AG09319 (cell line): Measurements from ENCODE around the gene MRPL57.

Source experiments
- DNase-seq: peaks from one replicate; pipeline ENCODE4 v3.0.0-alpha.2; 2010; ENCODE audit warnings: low read depth; ENCODE audit errors: extremely low read depth
- CTCF ChIP-seq: IDR thresholded peaks from 2 replicates; pipeline ENCODE4 v1.5.1; 2011; ENCODE audit warnings: low read depth, mild to moderate bottlenecking, inconsistent platforms, low read length, moderate library complexity

MRPL57 gene

GRCh38 chr13:21221268-21221667 is 44.8 kb downstream of the MRPL57 start:
- TF ChIP-seq CTCF = no peak

GRCh38 chr13:21225082-21225481 is 48.6 kb downstream of the MRPL57 start:
- TF ChIP-seq CTCF = no peak

More at GRCh38 chr13:21221268-21221667, 44.8 kb downstream of the MRPL57 start:
- DNase-seq = no peak

GRCh38 chr13:21225841-21226581 is 49.6 kb downstream of the MRPL57 start:
- no peak for TF ChIP-seq CTCF
- DNase-seq = no peak

More at GRCh38 chr13:21225082-21225481, 48.6 kb downstream of the MRPL57 start:
- no peak for DNase-seq

GRCh38 chr13:21227917-21228316 is 51.5 kb downstream of the MRPL57 start:
- no peak for DNase-seq
- no peak for TF ChIP-seq CTCF
